ENCODE measurements around the gene ATG9A. TPM values are rescaled to one million over a fixed set of nuclear protein-coding genes. Genes with fewer than 3 reads are reported as not detected.
"Not testable (repeated sequence)": the region's sequence is repeated elsewhere in the genome, so short reads cannot be mapped to it uniquely, and the experiment has no call there.

Gene ATG9A
- total RNA-seq, 2 donors from 2014 or later: 45.4 to 45.7 TPM

GRCh38 chr2:219205165-219205538, 24.3 kb downstream of the ATG9A start:
- Mint-ChIP-seq H3K4me3 (no peak overlapping the region), H3K27ac (no peak overlapping the region), H3K27me3 (ENCODE audit: insufficient read depth) (peaks cover 9% of the 10 kb centered on the region)

GRCh38 chr2:219204425-219205164, 24.8 kb downstream of the ATG9A start:
- H3K4me3 ChIP-seq (ENCODE audit: low read length): no peak overlapping the region
- peaks cover 13% of the 10 kb centered on the region for H3K9me3 Mint-ChIP-seq
- peaks cover 9% of the 10 kb centered on the region for H3K27me3 Mint-ChIP-seq (ENCODE audit: insufficient read depth)
- no peak for DNase-seq
- no peaks in the 10 kb centered on the region for H3K9me3 ChIP-seq (ENCODE audit: control insufficient read depth, low read length)
- peaks cover 19% of the 10 kb centered on the region for H3K36me3 ChIP-seq (ENCODE audit: control insufficient read depth, insufficient read depth, low read length)
- no peak overlapping the region for H3K27ac Mint-ChIP-seq
- peaks cover 13% of the 10 kb centered on the region for H3K36me3 Mint-ChIP-seq (ENCODE audit: low read depth)
- H3K9ac ChIP-seq (ENCODE audit: extremely low read depth, low read length, poor library complexity, severe bottlenecking): no peak overlapping the region
- no peak overlapping the region for H3K4me3 Mint-ChIP-seq
- 87 to 92% methylated on average over 5 to 7 of the region's 7 CpGs for WGBS, 2 experiments (ENCODE audit: insufficient coverage in 1 of 2, insufficient read length in 1 of 2)
- H3K27me3 ChIP-seq (ENCODE audit: control insufficient read depth, insufficient read depth, low read length, poor library complexity, severe bottlenecking): no peaks in the 10 kb centered on the region
- no peaks in the 10 kb centered on the region for H3K4me1 ChIP-seq (ENCODE audit: control insufficient read depth, insufficient read depth, low read length)
- no peak for TF ChIP-seq CTCF (conservative IDR thresholded peaks at IDR 0.05)
- H3K27ac ChIP-seq (ENCODE audit: low read depth, low read length): no peak overlapping the region
- H3K4me1 Mint-ChIP-seq: peaks cover 6% of the 10 kb centered on the region

More at GRCh38 chr2:219205165-219205538, 24.3 kb downstream of the ATG9A start:
- TF ChIP-seq CTCF (conservative IDR thresholded peaks at IDR 0.05): no peak
- no peaks in the 10 kb centered on the region for H3K27me3 ChIP-seq (ENCODE audit: control insufficient read depth, insufficient read depth, low read length, poor library complexity, severe bottlenecking)
- H3K9me3 ChIP-seq (ENCODE audit: control insufficient read depth, low read length): no peaks in the 10 kb centered on the region
- H3K9ac ChIP-seq (ENCODE audit: extremely low read depth, low read length, poor library complexity, severe bottlenecking): no peak overlapping the region
- WGBS, 2 experiments (ENCODE audit: insufficient coverage in 1 of 2, insufficient read length in 1 of 2): 94 to 100% methylated on average over 3 to 5 of the region's 5 CpGs
- DNase-seq: no peak
- H3K27ac ChIP-seq (ENCODE audit: low read depth, low read length): no peak overlapping the region
- H3K36me3 Mint-ChIP-seq (ENCODE audit: low read depth): peaks cover 14% of the 10 kb centered on the region
- no peak overlapping the region for H3K4me3 ChIP-seq (ENCODE audit: low read length)
- peaks cover 19% of the 10 kb centered on the region for H3K36me3 ChIP-seq (ENCODE audit: control insufficient read depth, insufficient read depth, low read length)
- H3K4me1 Mint-ChIP-seq: peaks cover 6% of the 10 kb centered on the region
- peaks cover 13% of the 10 kb centered on the region for H3K9me3 Mint-ChIP-seq
- no peaks in the 10 kb centered on the region for H3K4me1 ChIP-seq (ENCODE audit: control insufficient read depth, insufficient read depth, low read length)

- H3K9me3 ChIP-seq (ENCODE audit: control insufficient read depth, low read length); H3K36me3 Mint-ChIP-seq (ENCODE audit: low read depth); H3K36me3 ChIP-seq (ENCODE audit: control insufficient read depth, insufficient read depth, low read length); H3K9ac ChIP-seq (ENCODE audit: extremely low read depth, low read length, poor library complexity, severe bottlenecking); H3K27ac ChIP-seq (ENCODE audit: low read depth, low read length); H3K27ac Mint-ChIP-seq; H3K4me3 Mint-ChIP-seq; H3K4me1 Mint-ChIP-seq; H3K27me3 ChIP-seq (ENCODE audit: control insufficient read depth, insufficient read depth, low read length, poor library complexity, severe bottlenecking); H3K4me1 ChIP-seq (ENCODE audit: control insufficient read depth, insufficient read depth, low read length); H3K4me3 ChIP-seq (ENCODE audit: low read length); DNase-seq: not testable (repeated sequence)
- H3K9me3 Mint-ChIP-seq: peaks cover 13% of the 10 kb centered on the region
- whole genome bisulfite sequencing, 2 experiments (ENCODE audit: insufficient coverage in 1 of 2, insufficient read length in 1 of 2): 75 to 91% methylated on average over 4 to 18 of the region's 21 CpGs
- H3K27me3 Mint-ChIP-seq (ENCODE audit: insufficient read depth): peaks cover 11% of the 10 kb centered on the region
Measured at GRCh38 chr2:219201331-219201730, 28.1 kb downstream of the ATG9A start.

GRCh38 chr2:219200502-219201326, 28.7 kb downstream of the ATG9A start:
- not testable (repeated sequence) for H3K36me3 ChIP-seq (ENCODE audit: control insufficient read depth, insufficient read depth, low read length); H3K27ac ChIP-seq (ENCODE audit: low read depth, low read length); H3K36me3 Mint-ChIP-seq (ENCODE audit: low read depth); H3K9me3 ChIP-seq (ENCODE audit: control insufficient read depth, low read length); H3K4me1 Mint-ChIP-seq; DNase-seq; H3K4me3 Mint-ChIP-seq; H3K9ac ChIP-seq (ENCODE audit: extremely low read depth, low read length, poor library complexity, severe bottlenecking); H3K27me3 ChIP-seq (ENCODE audit: control insufficient read depth, insufficient read depth, low read length, poor library complexity, severe bottlenecking); H3K4me1 ChIP-seq (ENCODE audit: control insufficient read depth, insufficient read depth, low read length); H3K27ac Mint-ChIP-seq; H3K4me3 ChIP-seq (ENCODE audit: low read length)
- H3K9me3 Mint-ChIP-seq: peaks cover 13% of the 10 kb centered on the region
- peaks cover 11% of the 10 kb centered on the region for H3K27me3 Mint-ChIP-seq (ENCODE audit: insufficient read depth)
- 93 to 94% methylated on average over 11 to 26 of the region's 26 CpGs for WGBS, 2 experiments (ENCODE audit: insufficient coverage in 1 of 2, insufficient read length in 1 of 2)
